ENCODE data around the gene GRSF1. TPM values are rescaled to one million over a fixed set of nuclear protein-coding genes. Genes with fewer than 3 reads are reported as not detected.

Gene GRSF1
- total and polyA plus RNA-seq, 7 donors: 46.5 to 87.4 (median 62.1) TPM

- DNase-seq: no peak
- no peaks in the 10 kb centered on the region for H3K36me3 ChIP-seq
- no peaks in the 10 kb centered on the region for H3K4me1 ChIP-seq
- H3K27me3 ChIP-seq: no peaks in the 10 kb centered on the region
- no peaks in the 10 kb centered on the region for H3K9me3 ChIP-seq
- intact Hi-C loops (cut with DNase I): no loop called here
- H3K4me3 ChIP-seq: no peak overlapping the region
- WGBS, 2 donors: 87 to 93% methylated on average over 1 of the region's 1 CpG
- no peak for TF ChIP-seq POLR2A (IDR thresholded peaks at IDR 0.05)
- no peak for TF ChIP-seq CTCF (IDR thresholded peaks at IDR 0.05)
- TF ChIP-seq POLR2AphosphoS5 (IDR thresholded peaks at IDR 0.05): no peak
- no peak for TF ChIP-seq EP300 (IDR thresholded peaks at IDR 0.05)
- H3K27ac ChIP-seq: no peak overlapping the region
Measured at GRCh38 chr4:70859066-70859465, 19.4 kb upstream of the GRSF1 start.

GRCh38 chr4:70858454-70858853, 18.8 kb upstream of the GRSF1 start:
- DNase-seq: no peak
- no peak overlapping the region for H3K4me3 ChIP-seq
- H3K36me3 ChIP-seq: no peaks in the 10 kb centered on the region
- TF ChIP-seq CTCF (IDR thresholded peaks at IDR 0.05): no peak
- no peak for TF ChIP-seq POLR2A (IDR thresholded peaks at IDR 0.05)
- TF ChIP-seq EP300 (IDR thresholded peaks at IDR 0.05): no peak
- TF ChIP-seq POLR2AphosphoS5 (IDR thresholded peaks at IDR 0.05): no peak
- no peaks in the 10 kb centered on the region for H3K9me3 ChIP-seq
- intact Hi-C loops (cut with DNase I): no loop called here
- H3K27ac ChIP-seq: no peak overlapping the region
- H3K27me3 ChIP-seq: no peaks in the 10 kb centered on the region
- no peaks in the 10 kb centered on the region for H3K4me1 ChIP-seq
- 89 to 93% methylated on average over 4 of the region's 4 CpGs for WGBS, 2 donors

GRCh38 chr4:70855464-70855863, 15.8 kb upstream of the GRSF1 start:
- Histone ChIP-seq H3K9me3 (no peaks in the 10 kb centered on the region), H3K27ac (no peak overlapping the region), H3K4me1 (no peaks in the 10 kb centered on the region), H3K36me3 (no peaks in the 10 kb centered on the region), H3K27me3 (no peaks in the 10 kb centered on the region), H3K4me3 (no peak overlapping the region)
- intact Hi-C loops (cut with DNase I): no loop called here
- DNase-seq: no peak
- no peak for TF ChIP-seq CTCF (IDR thresholded peaks at IDR 0.05)
- TF ChIP-seq POLR2AphosphoS5 (IDR thresholded peaks at IDR 0.05): no peak
- TF ChIP-seq POLR2A (IDR thresholded peaks at IDR 0.05): no peak
- no peak for TF ChIP-seq EP300 (IDR thresholded peaks at IDR 0.05)
- WGBS, 2 donors: 95 to 96% methylated on average over 2 of the region's 2 CpGs

- 77 to 88% methylated on average over 5 of the region's 5 CpGs for WGBS, 2 donors
- TF ChIP-seq EP300 (IDR thresholded peaks at IDR 0.05) (no peak), POLR2AphosphoS5 (IDR thresholded peaks at IDR 0.05) (no peak), CTCF (IDR thresholded peaks at IDR 0.05) (no peak), POLR2A (IDR thresholded peaks at IDR 0.05) (no peak)
- no peak for DNase-seq
- H3K27ac ChIP-seq: no peak overlapping the region
- no peak overlapping the region for H3K4me3 ChIP-seq
- intact Hi-C loops (cut with DNase I): no loop called here
- H3K36me3 ChIP-seq: no peaks in the 10 kb centered on the region
- H3K4me1 ChIP-seq: no peaks in the 10 kb centered on the region
- no peaks in the 10 kb centered on the region for H3K27me3 ChIP-seq
- H3K9me3 ChIP-seq: no peaks in the 10 kb centered on the region
Measured at GRCh38 chr4:70849291-70849690, 9.6 kb upstream of the GRSF1 start.

GRCh38 chr4:70844180-70844579, 4.5 kb upstream of the GRSF1 start:
- no peak for DNase-seq
- Histone ChIP-seq H3K4me3 (no peak overlapping the region), H3K9me3 (no peaks in the 10 kb centered on the region), H3K4me1 (no peaks in the 10 kb centered on the region), H3K27ac (no peak overlapping the region), H3K27me3 (no peaks in the 10 kb centered on the region), H3K36me3 (no peaks in the 10 kb centered on the region)
- 76 to 87% methylated on average over 9 of the region's 9 CpGs for WGBS, 2 donors
- intact Hi-C loops (cut with DNase I): no loop called here
- TF ChIP-seq POLR2AphosphoS5 (IDR thresholded peaks at IDR 0.05) (no peak), CTCF (IDR thresholded peaks at IDR 0.05) (no peak), EP300 (IDR thresholded peaks at IDR 0.05) (no peak), POLR2A (IDR thresholded peaks at IDR 0.05) (no peak)

Data from sigmoid colon (tissue), 7 donors.